Measurements from ENCODE around the gene TBX22. TPM values are rescaled to one million over a fixed set of nuclear protein-coding genes. Genes with fewer than 3 reads are reported as not detected.

TBX22 gene, protein sequence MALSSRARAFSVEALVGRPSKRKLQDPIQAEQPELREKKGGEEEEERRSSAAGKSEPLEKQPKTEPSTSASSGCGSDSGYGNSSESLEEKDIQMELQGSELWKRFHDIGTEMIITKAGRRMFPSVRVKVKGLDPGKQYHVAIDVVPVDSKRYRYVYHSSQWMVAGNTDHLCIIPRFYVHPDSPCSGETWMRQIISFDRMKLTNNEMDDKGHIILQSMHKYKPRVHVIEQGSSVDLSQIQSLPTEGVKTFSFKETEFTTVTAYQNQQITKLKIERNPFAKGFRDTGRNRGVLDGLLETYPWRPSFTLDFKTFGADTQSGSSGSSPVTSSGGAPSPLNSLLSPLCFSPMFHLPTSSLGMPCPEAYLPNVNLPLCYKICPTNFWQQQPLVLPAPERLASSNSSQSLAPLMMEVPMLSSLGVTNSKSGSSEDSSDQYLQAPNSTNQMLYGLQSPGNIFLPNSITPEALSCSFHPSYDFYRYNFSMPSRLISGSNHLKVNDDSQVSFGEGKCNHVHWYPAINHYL
- total RNA-seq, result not detected

DNA sequence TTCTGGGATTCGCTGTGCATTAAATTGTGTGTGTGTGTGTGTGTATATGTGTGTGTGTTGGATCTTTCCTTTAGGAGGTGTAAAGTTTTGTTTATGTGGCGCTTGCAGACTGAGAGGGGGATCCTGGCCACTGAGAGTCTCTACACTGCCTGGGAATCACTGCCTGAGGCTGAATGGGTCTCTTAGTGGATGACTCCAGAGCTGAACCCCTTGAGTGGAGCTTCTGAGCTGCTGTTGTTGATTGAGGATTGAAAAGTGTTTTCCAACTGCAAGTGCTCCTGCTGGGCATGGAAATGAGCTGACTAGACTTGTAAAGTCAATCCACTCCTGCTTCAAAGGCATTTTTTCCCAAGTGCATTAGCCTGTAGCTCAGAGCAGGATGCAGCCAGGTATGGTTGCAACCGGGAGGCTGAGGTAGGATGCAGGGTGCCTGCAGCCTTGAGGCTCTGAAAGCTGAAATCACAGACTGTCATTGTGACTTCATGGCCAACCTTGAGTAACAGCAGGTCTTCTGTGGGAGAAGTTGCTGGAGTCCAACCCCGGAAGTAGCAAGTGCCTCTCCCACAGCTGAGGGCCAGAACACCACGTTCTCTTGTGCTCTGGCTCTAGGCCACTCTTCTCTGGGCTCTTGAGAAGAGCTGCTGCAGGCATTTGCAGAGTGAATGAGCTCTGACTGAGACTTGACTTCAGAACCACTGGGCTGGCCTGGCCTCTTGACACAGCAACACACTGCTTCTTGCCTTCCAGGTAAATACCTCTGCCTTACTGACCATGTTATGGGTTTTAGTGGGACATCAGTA is at the start of gene TBX22:
TSS of gene TBX22 (plus strand) at position 613 of the 800 bp plus-strand sequence. CDS start 7,517 bp downstream, outside the sequence.
- intact Hi-C loops (cut with DNase I), result no loop called here
- H3K9me3 ChIP-seq, result no peaks in the 10 kb centered on the region
- TF ChIP-seq, protein P1, sequence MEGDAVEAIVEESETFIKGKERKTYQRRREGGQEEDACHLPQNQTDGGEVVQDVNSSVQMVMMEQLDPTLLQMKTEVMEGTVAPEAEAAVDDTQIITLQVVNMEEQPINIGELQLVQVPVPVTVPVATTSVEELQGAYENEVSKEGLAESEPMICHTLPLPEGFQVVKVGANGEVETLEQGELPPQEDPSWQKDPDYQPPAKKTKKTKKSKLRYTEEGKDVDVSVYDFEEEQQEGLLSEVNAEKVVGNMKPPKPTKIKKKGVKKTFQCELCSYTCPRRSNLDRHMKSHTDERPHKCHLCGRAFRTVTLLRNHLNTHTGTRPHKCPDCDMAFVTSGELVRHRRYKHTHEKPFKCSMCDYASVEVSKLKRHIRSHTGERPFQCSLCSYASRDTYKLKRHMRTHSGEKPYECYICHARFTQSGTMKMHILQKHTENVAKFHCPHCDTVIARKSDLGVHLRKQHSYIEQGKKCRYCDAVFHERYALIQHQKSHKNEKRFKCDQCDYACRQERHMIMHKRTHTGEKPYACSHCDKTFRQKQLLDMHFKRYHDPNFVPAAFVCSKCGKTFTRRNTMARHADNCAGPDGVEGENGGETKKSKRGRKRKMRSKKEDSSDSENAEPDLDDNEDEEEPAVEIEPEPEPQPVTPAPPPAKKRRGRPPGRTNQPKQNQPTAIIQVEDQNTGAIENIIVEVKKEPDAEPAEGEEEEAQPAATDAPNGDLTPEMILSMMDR (IDR thresholded peaks at IDR 0.05), result no peak
- TF ChIP-seq POLR2AphosphoS5 (IDR thresholded peaks at IDR 0.05; ENCODE audit: insufficient read depth in 1 of 2, low read depth in 1 of 2), result no peak
- no peak for TF ChIP-seq POLR2A (IDR thresholded peaks at IDR 0.05)
- H3K27me3 ChIP-seq, result no peaks in the 10 kb centered on the region
- no peak within 1 kb of the TSS for H3K27ac ChIP-seq
- no peak within 1 kb of the TSS for H3K4me3 ChIP-seq
- H3K36me3 ChIP-seq, result no peaks in the 10 kb centered on the region
- H3K4me1 ChIP-seq, result no peaks in the 10 kb centered on the region
- DNase-seq (ENCODE audit: extremely low spot score in 2 of 2), result no peak

DNA sequence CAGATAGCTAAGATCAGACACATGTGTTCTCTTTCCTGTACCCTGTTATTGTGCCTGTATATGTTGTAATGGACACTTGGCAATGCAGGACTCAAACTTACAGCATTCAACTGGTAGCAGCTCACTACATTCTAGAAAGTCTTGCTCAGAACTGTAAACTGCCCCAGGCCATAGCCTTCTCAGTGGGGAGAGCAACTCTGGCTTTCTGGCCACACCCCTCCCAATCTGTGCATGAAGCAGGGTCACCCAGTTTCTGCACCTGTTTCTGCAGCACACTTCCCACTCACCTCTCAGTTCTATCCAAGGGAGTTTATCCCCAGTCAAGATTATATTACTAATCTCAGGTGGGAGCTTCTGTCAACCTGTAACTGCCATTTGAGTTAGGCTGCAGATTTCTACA is 38.9 kb upstream of the TBX22 start:
- intact Hi-C loops (cut with DNase I), result no loop called here
- no peaks in the 10 kb centered on the region for H3K36me3 ChIP-seq
- no peak for DNase-seq (ENCODE audit: extremely low spot score in 2 of 2)
- H3K4me3 ChIP-seq, result no peak overlapping the region
- H3K9me3 ChIP-seq, result no peaks in the 10 kb centered on the region
- TF ChIP-seq, protein P1 (IDR thresholded peaks at IDR 0.05), result no peak
- no peak for TF ChIP-seq POLR2A (IDR thresholded peaks at IDR 0.05)
- no peak for TF ChIP-seq POLR2AphosphoS5 (IDR thresholded peaks at IDR 0.05; ENCODE audit: insufficient read depth in 1 of 2, low read depth in 1 of 2)
- no peak overlapping the region for H3K27ac ChIP-seq
- no peaks in the 10 kb centered on the region for H3K4me1 ChIP-seq
- no peaks in the 10 kb centered on the region for H3K27me3 ChIP-seq

- H3K27ac ChIP-seq, result no peak overlapping the region
- no peaks in the 10 kb centered on the region for H3K9me3 ChIP-seq
- no peaks in the 10 kb centered on the region for H3K4me1 ChIP-seq
- no peak for DNase-seq (ENCODE audit: extremely low spot score in 2 of 2)
- H3K27me3 ChIP-seq, result no peaks in the 10 kb centered on the region
- TF ChIP-seq POLR2AphosphoS5 (IDR thresholded peaks at IDR 0.05; ENCODE audit: insufficient read depth in 1 of 2, low read depth in 1 of 2), result no peak
- H3K4me3 ChIP-seq, result no peak overlapping the region
- no peaks in the 10 kb centered on the region for H3K36me3 ChIP-seq
- intact Hi-C loops (cut with DNase I), result no loop called here
Observed at GRCh38 chrX:80004458-80004857, 10.1 kb upstream of the TBX22 start.

DNA sequence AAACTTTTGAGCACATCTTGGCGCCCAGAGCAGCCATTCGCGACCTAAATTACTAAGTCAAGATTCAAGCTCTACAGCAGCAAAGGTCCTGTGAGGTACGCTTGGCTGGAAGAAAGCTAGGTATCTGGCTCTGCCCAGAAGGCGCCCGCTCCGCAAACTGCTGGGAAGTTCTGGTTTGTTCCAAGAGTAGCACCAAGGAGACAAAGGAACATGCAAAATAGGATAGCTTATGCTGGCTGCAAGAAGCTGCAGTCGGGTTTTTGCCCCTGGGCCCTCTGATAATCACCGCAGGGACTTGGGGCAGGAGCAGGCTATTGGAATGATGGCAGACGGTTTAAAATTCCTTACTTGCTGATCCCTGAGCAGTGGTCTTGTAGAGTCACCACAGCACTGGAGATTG is 3.0 kb upstream of the TBX22 start:
- DNase-seq (ENCODE audit: extremely low spot score in 2 of 2), result no peak
- intact Hi-C loops (cut with DNase I), result no loop called here
- Histone ChIP-seq H3K27me3 (no peaks in the 10 kb centered on the region), H3K36me3 (no peaks in the 10 kb centered on the region), H3K4me1 (no peaks in the 10 kb centered on the region), H3K4me3 (no peak overlapping the region), H3K9me3 (no peaks in the 10 kb centered on the region), H3K27ac (no peak overlapping the region)
- TF ChIP-seq, protein P1 (IDR thresholded peaks at IDR 0.05), result no peak
- TF ChIP-seq POLR2AphosphoS5 (IDR thresholded peaks at IDR 0.05; ENCODE audit: insufficient read depth in 1 of 2, low read depth in 1 of 2) (no peak), POLR2A (IDR thresholded peaks at IDR 0.05) (no peak)

GRCh38 chrX:80016182-80016581 is 1.6 kb downstream of the TBX22 start:
- Histone ChIP-seq H3K27ac (no peak overlapping the region), H3K4me3 (no peak overlapping the region), H3K4me1 (no peaks in the 10 kb centered on the region), H3K27me3 (no peaks in the 10 kb centered on the region), H3K36me3 (no peaks in the 10 kb centered on the region), H3K9me3 (no peaks in the 10 kb centered on the region)
- no peak for DNase-seq (ENCODE audit: extremely low spot score in 2 of 2)
- TF ChIP-seq, protein P1 (IDR thresholded peaks at IDR 0.05), result no peak
- TF ChIP-seq POLR2AphosphoS5 (IDR thresholded peaks at IDR 0.05; ENCODE audit: insufficient read depth in 1 of 2, low read depth in 1 of 2), result no peak
- TF ChIP-seq POLR2A (IDR thresholded peaks at IDR 0.05), result no peak
- intact Hi-C loops (cut with DNase I), result no loop called here
